H9 (cell line): ENCODE results near the gene ABCC11. TPM values are rescaled to one million over a fixed set of nuclear protein-coding genes. Genes with fewer than 3 reads are reported as not detected.

Experiments
- DNase-seq: peaks from one replicate; pipeline ENCODE4 v3.0.0-alpha.2; 2017
- H2AFZ ChIP-seq: one replicate; pipeline ENCODE4 v1.6.1; 2013; ENCODE audit warnings: mild to moderate bottlenecking, low read length, control low read depth, moderate library complexity
- H2AK5ac ChIP-seq: 2 replicates; pipeline ENCODE4 v1.6.1; 2013; ENCODE audit warnings: low read length, control low read depth, mixed read lengths; ENCODE audit not compliant: insufficient read length
- H2BK120ac ChIP-seq: one replicate; pipeline ENCODE4 v1.6.1; 2013; ENCODE audit warnings: low read depth, mild to moderate bottlenecking, low read length, control low read depth, inconsistent platforms; ENCODE audit not compliant: poor library complexity, severe bottlenecking
- H2BK12ac ChIP-seq: 2 replicates; pipeline ENCODE4 v1.6.1; 2013; ENCODE audit warnings: low read length, control low read depth, mixed read lengths, low read depth; ENCODE audit not compliant: insufficient read length
- H2BK15ac ChIP-seq: 2 replicates; pipeline ENCODE4 v1.6.1; 2013; ENCODE audit warnings: low read depth, low read length, control low read depth
- H2BK20ac ChIP-seq: one replicate; pipeline ENCODE4 v1.6.1; 2013; ENCODE audit warnings: low read depth, mild to moderate bottlenecking, low read length, control low read depth, inconsistent platforms; ENCODE audit not compliant: poor library complexity, severe bottlenecking
- H2BK5ac ChIP-seq: 2 replicates; pipeline ENCODE4 v1.6.1; 2013; ENCODE audit warnings: low read length, control low read depth, mixed read lengths; ENCODE audit not compliant: insufficient read length
- H3K14ac ChIP-seq: 2 replicates; pipeline ENCODE4 v1.6.1; 2013; ENCODE audit warnings: low read length, control low read depth; ENCODE audit not compliant: insufficient read depth
- H3K18ac ChIP-seq: 2 replicates; pipeline ENCODE4 v1.6.1; 2013; ENCODE audit warnings: low read depth, mild to moderate bottlenecking, mixed read lengths, low read length, control low read depth; ENCODE audit not compliant: insufficient read length
- H3K23ac ChIP-seq: 2 replicates; pipeline ENCODE4 v1.6.1; 2013; ENCODE audit warnings: low read length, control low read depth, mixed read lengths, low read depth; ENCODE audit not compliant: insufficient read length
- H3K23me2 ChIP-seq: 2 replicates; pipeline ENCODE4 v1.6.1; 2013; ENCODE audit warnings: low read depth, mild to moderate bottlenecking, mixed read lengths, low read length, control low read depth; ENCODE audit not compliant: insufficient read length, poor library complexity, severe bottlenecking
- H3K27ac ChIP-seq: 2 replicates; pipeline ENCODE4 v1.5.1; 2013; ENCODE audit warnings: low read length, control low read depth, mixed read lengths, low read depth; ENCODE audit not compliant: insufficient read length
- H3K27me3 ChIP-seq: 2 replicates; pipeline ENCODE4 v1.6.1; 2013; ENCODE audit warnings: low read length, control low read depth, inconsistent platforms; ENCODE audit not compliant: insufficient read depth
- H3K4ac ChIP-seq: 2 replicates; pipeline ENCODE4 v1.6.1; 2013; ENCODE audit warnings: low read depth, mild to moderate bottlenecking, control low read depth, inconsistent platforms, low read length, moderate library complexity
- H3K4me1 ChIP-seq: 2 replicates; pipeline ENCODE4 v1.6.1; 2013; ENCODE audit warnings: low read length, control low read depth, inconsistent platforms; ENCODE audit not compliant: insufficient read depth
- H3K4me2 ChIP-seq: 2 replicates; pipeline ENCODE4 v1.6.1; 2013; ENCODE audit warnings: low read length, control low read depth, mixed read lengths; ENCODE audit not compliant: insufficient read length, insufficient read depth
- H3K56ac ChIP-seq: 2 replicates; pipeline ENCODE4 v1.6.1; 2013; ENCODE audit warnings: low read depth, mild to moderate bottlenecking, mixed read lengths, low read length, control low read depth; ENCODE audit not compliant: insufficient read length
- H3K79me1 ChIP-seq: 2 replicates; pipeline ENCODE4 v1.6.1; 2013; ENCODE audit warnings: low read depth, mild to moderate bottlenecking, moderate library complexity, low read length, control low read depth, inconsistent platforms; ENCODE audit not compliant: insufficient read depth, poor library complexity, severe bottlenecking
- H3K79me2 ChIP-seq: 2 replicates; pipeline ENCODE4 v1.6.1; 2013; ENCODE audit warnings: low read length, control low read depth, inconsistent platforms; ENCODE audit not compliant: insufficient read depth
- H3K9ac ChIP-seq: 2 replicates; pipeline ENCODE4 v1.6.1; 2013; ENCODE audit warnings: low read length, control low read depth, mixed read lengths; ENCODE audit not compliant: insufficient read length; ENCODE audit errors: extremely low read depth
- H3K9me3 ChIP-seq: one replicate; pipeline ENCODE4 v1.6.1; 2013; ENCODE audit warnings: low read depth, low read length, inconsistent platforms; ENCODE audit not compliant: control insufficient read depth
- H3T11ph ChIP-seq: one replicate; pipeline ENCODE4 v1.6.1; 2013; ENCODE audit warnings: mild to moderate bottlenecking, low read length, control low read depth, inconsistent platforms
- H4K20me1 ChIP-seq: one replicate; pipeline ENCODE4 v1.6.1; 2013; ENCODE audit not compliant: control insufficient read depth, insufficient read length, insufficient read depth
- H4K5ac ChIP-seq: 2 replicates; pipeline ENCODE4 v1.6.1; 2013; ENCODE audit warnings: low read depth, mild to moderate bottlenecking, mixed read lengths, low read length, control low read depth; ENCODE audit not compliant: insufficient read length
- H4K8ac ChIP-seq: replicated peaks from 2 replicates; pipeline ENCODE4 v1.6.1; 2013; ENCODE audit warnings: low read length, control low read depth, mixed read lengths, low read depth; ENCODE audit not compliant: insufficient read length
- H4K91ac ChIP-seq: 2 replicates; pipeline ENCODE4 v1.6.1; 2013; ENCODE audit warnings: low read depth, mild to moderate bottlenecking, moderate library complexity, mixed read lengths, low read length, control low read depth; ENCODE audit not compliant: insufficient read length
- H3K27ac Mint-ChIP-seq, 3 experiments: 2 replicates in 2 of 3; 3 replicates in 1 of 3; pipeline ENCODE4 v1.8.0; 2020 to 2021; ENCODE audit warnings: mixed read lengths in 3 of 3, mild to moderate bottlenecking in 1 of 3, moderate library complexity in 1 of 3
- H3K27me3 Mint-ChIP-seq: 2 replicates; pipeline ENCODE4 v1.8.0; 2021; ENCODE audit warnings: low read depth, mild to moderate bottlenecking, moderate library complexity, mixed read lengths
- H3K36me3 Mint-ChIP-seq, 3 experiments: 2 replicates in 2 of 3; 3 replicates in 1 of 3; pipeline ENCODE4 v1.8.0; 2020 to 2021; ENCODE audit warnings: low read depth in 3 of 3, mixed read lengths in 3 of 3; ENCODE audit not compliant: insufficient read depth in 1 of 3
- H3K4me1 Mint-ChIP-seq, 2 experiments: 2 replicates each; pipeline ENCODE4 v1.8.0; 2020; ENCODE audit warnings: mixed read lengths in 2 of 2
- H3K4me3 Mint-ChIP-seq, 2 experiments: 2 replicates in 1 of 2; 3 replicates in 1 of 2; pipeline ENCODE4 v1.8.0; 2020 to 2021; ENCODE audit warnings: mild to moderate bottlenecking in 2 of 2, mixed read lengths in 2 of 2, moderate library complexity in 1 of 2
- H3K9me3 Mint-ChIP-seq, 2 experiments: 2 replicates in 1 of 2; 3 replicates in 1 of 2; pipeline ENCODE4 v1.8.0; 2020; ENCODE audit warnings: mild to moderate bottlenecking in 2 of 2, mixed read lengths in 2 of 2, moderate library complexity in 1 of 2
- CTCF ChIP-seq: fragments of 200-600 bp; sonication (generic); conservative IDR thresholded peaks from 3 replicates; pipeline ENCODE4 v1.8.0; 2021; ENCODE audit warnings: antibody characterized with exemption, mild to moderate bottlenecking
- WGBS: extraction: QIAGEN DNeasy Blood & Tissue Kit; methylation state at CpG from one replicate; pipeline ENCODE4 v1.1.7; 2013; ENCODE audit warnings: missing lambda C conversion rate, low lambda C conversion rate, mixed read lengths; ENCODE audit not compliant: insufficient read length; ENCODE audit errors: extremely low coverage; 5-methylcytosine and 5-hydroxymethylcytosine counted together
- total RNA-seq: library from RNA; stranded (reverse); gene quantifications from 2 replicates; pipeline ENCODE4 v1.2.1, GENCODE V29; 2021

Gene ABCC11
- total RNA-seq, 1 experiment from 2014 or later, result 0.33 TPM

GRCh38 chr16:48291754-48292153 is 44.4 kb upstream of the ABCC11 start:
- Mint-ChIP-seq H3K27me3 (no peaks in the 10 kb centered on the region), H3K4me1 (peaks cover 12 to 13% of the 10 kb centered on the region in 2 experiments), H3K27ac (peak overlapping the region; percentile 3 to 8 (median 7); a peak in 3 of 7 replicates), H3K36me3 (peaks cover 30 to 41% (median 34%) of the 10 kb centered on the region in 3 experiments), H3K9me3 (peaks cover 6 to 7% of the 10 kb centered on the region in 2 experiments), H3K4me3 (no peak overlapping the region)
- Histone ChIP-seq H4K5ac (no peak overlapping the region), H3K27me3 (no peaks in the 10 kb centered on the region), H3K79me2 (no peaks in the 10 kb centered on the region), H2AK5ac (no peak overlapping the region), H3K4me1 (no peaks in the 10 kb centered on the region), H3K4me2 (no peak overlapping the region), H2BK5ac (no peak overlapping the region), H3K23ac (no peak overlapping the region), H3K23me2 (no peaks in the 10 kb centered on the region), H2AFZ (no peak overlapping the region), H2BK12ac (no peak overlapping the region), H3K14ac (no peak overlapping the region), H3K79me1 (no peaks in the 10 kb centered on the region), H4K20me1 (no peaks in the 10 kb centered on the region), H2BK15ac (no peak overlapping the region), H3T11ph (no peak overlapping the region), H3K18ac (no peak overlapping the region), H2BK120ac (no peak overlapping the region), H2BK20ac (no peak overlapping the region), H3K4ac (no peak overlapping the region), H3K27ac (no peak overlapping the region), H4K91ac (no peak overlapping the region), H3K56ac (no peak overlapping the region), H4K8ac (no peak overlapping the region), H3K9ac (no peak overlapping the region), H3K9me3 (peaks cover 9% of the 10 kb centered on the region)
- DNase-seq, result no peak
- WGBS, result no CpG with 5 or more reads among the region's 4 CpGs
- TF ChIP-seq CTCF, result no peak
